HG03520 (cell line): Measurements from ENCODE around the gene SNX30.

Experiments
- ATAC-seq: cut with Tn5 transposase; IDR thresholded peaks from one replicate; pipeline ENCODE4 v1.9.1; 2021; ENCODE audit warnings: mild to moderate bottlenecking, moderate library complexity; ENCODE audit not compliant: unreplicated experiment

SNX30 gene

DNA sequence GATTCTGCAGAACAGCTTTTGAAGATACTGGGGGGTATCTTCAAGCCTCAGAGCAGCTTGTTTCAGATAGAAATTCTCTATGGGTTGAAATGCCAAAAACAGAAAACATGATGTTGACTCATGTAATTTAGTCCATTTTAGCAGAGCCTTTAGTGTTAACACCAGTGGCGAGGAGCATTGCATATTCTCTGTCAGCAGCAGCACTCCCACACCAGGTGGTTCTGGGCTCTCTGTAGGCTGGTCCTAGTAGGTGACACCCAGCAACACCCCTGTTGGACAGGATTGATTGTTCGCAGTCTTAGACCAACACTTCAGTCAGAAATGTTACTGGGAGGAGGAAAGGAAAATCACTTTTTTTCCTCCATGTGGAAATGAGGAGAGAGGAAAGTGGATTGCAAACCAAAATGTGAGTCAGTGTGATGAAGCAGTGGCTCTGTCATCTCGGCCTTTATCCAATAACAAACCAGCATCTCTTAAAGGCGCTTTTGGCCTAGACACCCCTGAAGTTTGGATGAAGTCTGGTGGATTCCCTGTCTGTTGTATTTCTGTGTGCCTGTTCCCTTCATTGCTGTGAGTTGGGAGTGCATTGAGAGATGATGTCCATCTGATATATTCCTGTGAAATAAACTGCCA, 123.3 kb downstream of the SNX30 start:
- ATAC-seq: no peak

DNA sequence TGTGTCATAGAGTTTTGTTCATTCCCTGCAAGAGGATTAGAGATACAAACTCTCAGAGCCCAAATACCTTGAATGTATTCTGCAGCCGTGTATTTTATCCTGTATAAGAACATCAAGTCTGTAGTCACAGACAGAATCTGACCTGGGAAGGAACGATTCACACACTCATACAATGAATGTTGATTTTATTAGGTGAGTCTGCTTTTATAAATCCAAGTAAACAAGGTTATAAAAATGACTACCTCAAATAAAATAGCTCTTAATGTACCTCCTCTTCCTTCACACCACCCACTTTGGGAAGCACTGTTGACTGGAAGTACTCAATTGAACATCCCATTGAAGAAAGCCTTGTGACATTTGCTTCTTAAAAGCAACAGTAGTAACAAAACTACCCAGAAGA, 128.2 kb downstream of the SNX30 start:
- ATAC-seq: no peak

DNA sequence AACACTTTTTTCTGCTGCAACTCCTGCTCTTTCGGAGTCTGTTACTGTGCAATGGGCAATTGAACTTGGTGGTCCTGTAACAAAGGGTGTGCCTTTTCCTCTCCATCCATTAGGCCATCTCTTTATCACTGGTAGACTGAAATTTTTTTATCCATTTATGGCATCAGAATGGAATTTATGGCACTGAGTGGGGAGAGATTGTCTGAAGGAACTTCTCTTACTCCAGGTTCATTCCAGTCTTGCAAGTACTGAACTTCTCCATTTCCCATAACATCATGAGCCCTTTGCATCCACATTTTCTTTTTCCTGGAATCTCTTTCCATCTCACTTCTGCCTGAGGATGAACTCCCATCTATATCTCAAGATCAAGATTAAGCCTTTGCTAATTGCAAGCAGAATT, 130.1 kb downstream of the SNX30 start:
- ATAC-seq: no peak

DNA sequence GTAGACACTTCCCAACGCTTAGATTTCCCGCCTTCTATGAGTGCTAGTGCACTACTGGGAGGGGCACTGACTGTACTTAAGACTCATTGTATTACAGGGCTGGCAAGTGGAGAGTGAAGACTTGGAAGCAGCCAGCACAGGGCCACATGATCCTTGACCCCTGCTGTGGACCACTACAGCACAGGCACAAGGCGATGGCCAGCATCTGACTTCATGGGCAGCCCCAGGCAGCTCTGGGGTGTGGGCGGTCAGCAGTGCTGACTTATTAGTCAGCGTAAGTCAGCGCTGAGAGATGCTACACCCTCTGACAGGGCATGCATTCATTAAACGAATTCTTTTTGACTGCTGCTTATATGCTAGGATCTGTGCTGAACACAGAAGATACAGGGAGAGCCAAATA, 130.8 kb downstream of the SNX30 start:
- ATAC-seq: no peak

DNA sequence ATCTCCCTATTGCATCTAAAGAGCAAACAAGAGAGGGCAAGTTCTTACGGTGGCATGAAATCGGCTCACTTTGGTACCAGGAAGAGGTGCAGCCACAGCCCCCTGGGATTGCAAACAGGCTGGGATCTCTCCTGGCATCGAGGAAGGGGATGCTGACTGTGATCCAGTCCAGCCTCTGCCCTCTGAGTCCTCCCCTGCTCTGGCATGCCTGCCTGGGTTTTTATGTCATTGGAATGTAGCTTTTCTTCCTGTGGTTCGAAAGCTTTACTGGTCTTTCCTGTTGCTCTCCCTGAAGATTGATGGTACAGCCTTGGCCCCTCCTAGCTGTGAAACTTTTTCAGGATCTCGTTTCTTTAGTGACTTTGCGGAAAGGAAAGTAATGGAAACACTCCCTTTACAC, 133.5 kb downstream of the SNX30 start:
- ATAC-seq: no peak

DNA sequence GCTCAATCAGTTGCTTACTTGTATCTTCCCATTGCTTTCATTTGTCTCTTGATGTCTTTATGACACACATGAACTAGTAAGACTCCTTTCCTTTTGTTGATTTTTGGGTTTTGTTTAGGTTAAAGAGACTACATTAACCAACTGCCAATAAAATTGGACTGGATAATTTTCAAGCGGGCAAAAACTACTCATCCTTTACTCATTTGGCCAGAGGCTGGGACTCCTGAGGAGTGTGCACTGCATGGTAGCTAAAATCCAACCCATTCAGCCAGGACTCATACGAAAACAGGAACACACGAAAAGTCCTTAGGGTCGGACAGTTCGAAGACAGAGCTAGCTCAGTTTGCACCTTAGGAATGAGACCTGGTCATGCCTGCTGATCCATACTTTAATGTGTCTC, 134.2 kb downstream of the SNX30 start:
- ATAC-seq: no peak

DNA sequence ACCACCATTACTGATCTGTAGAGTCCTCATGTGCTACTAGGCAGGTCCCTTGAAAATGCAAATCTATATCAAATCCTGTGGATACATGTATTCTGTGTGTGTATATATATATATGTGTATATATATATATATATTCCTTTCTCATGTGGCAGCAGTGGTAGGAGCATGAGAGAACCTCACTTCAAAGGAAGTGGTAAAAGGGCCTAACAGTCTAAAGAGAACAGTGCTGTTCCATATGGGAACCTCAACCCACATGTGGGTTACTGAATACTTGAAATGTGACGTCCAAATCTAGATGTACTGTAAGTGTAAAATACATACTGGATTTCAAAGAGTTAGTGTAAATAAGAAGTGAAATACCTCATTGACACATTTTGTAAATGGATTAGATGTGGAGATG, 134.8 kb downstream of the SNX30 start:
- ATAC-seq: no peak

DNA sequence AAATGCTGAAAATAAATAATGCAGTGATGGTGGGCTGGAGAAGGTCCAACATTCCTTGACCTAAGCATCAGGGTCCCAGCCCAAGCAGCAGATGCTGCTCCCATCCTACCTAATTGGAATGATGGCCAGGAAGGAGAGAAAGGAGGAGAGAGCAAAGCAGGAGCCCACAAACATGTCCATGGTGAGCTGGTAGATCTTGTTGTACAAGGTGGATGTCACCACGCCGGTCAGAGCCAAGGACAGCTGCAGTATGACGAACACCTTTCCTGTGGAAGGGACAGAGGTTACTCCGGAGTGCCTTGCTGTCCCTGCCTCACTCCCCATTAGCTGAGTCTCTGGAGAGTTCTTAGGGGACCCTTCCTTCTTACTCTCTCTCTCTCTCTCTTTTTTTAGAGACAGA, 135.8 kb downstream of the SNX30 start:
- ATAC-seq: no peak

DNA sequence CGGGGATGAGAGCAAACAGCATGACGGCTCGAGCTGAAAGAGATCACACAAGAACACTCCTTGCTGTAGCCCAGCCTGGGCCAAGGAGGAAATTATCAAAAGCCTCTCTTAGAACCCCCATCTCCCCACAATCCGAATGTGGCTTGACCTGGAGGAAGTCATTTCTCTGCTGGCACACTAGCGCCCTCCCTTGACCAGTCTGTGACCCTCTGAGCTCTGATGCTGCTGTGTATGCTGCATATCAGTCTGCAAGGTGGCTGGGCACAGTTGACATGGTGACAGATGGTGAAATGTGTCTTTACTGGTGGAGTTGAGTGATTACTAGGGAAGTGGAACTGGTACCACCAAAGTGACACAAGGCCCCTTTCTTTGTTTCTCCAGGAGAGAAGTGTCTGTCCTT, 136.8 kb downstream of the SNX30 start:
- ATAC-seq: no peak

DNA sequence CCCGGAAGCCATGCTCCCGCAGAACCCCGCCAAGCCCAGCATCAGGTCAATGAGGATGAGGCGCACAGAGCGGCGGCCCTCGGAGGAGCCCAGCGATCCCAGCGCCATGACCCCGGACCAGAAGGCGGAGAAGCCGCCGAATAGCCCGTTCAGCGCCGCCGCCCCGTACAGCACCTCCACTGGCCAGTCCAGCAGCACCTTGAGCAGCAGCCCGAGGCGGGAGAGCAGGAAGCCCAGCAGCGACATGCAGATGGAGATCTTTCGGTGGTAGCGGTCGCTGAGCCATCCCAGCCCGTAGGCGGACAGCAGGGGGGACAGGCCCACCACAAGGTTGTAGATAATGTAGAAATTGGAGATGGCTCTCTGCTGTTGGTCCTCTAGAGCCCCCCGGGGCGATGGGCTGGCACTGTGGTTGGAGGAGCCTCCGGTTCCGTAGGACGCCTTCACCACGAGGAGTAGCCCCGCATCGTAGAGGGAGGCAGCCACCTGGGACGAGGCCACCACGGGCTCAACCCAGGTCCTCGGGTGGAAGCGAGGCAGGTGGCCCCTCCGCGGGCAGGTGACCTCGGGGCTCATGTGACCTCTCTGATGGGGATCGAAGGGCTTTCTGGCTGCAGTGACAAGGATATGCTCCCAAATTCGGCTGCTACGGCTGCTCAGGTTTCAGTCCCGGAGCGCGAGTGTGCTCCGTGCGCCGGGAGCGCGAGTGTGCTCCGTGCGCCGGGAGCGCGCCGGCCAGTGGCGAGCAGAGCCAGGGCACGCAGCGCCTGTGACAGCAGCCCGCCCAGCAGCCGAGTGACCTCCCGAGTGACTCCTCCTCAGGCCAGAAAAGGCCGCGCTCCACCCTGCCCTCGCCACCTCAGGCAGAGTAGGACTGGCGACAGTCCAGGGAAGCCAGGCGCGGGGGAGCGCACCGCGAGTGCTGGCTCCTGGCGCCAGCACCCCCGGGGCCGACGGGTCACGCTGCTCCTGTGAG, 139.8 kb downstream of the SNX30 start, which contains the start of gene SLC46A2:
TSS of gene SLC46A2 (minus strand) at position 771 of the 976 bp plus-strand sequence. CDS start at position 576, 195 bp downstream.
- no peak for ATAC-seq

DNA sequence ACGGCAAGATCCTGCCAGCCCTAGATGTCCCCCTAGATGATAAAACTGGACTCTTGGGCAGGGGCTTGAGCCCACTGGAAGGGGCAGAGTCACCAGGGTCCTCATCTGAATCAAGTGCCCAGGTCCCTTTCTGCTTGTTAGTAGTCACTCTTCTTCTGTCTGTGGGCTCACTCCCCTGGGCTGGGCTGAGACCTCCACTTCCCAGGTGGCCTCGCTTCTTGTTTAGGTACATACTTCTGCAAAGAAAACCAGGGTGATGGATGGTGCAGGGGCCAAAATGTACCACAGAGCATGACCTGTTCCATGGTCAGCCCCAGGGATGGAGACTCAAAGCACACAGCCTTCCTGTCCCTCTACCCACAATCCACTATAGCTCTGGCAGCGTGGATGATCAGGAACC, 141.0 kb downstream of the SNX30 start:
- no peak for ATAC-seq

DNA sequence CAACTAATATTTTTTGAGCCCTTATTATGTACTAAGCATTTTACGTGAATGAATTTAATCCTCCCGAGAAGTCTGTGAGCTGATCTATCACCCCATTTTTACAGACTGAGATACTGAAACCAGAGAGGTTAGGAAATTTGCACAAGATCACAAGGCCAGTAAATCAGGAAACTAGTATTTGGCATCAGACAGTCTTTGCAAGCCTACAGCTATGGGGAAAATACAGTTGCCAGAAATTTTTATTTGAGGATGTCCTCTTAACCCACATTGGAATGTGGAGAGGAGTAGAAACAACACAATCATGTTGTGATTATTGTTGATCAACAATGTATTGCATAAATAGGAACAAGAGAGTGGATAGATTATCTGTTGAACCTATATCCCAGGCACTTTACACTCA, 142.4 kb downstream of the SNX30 start:
- ATAC-seq: no peak

DNA sequence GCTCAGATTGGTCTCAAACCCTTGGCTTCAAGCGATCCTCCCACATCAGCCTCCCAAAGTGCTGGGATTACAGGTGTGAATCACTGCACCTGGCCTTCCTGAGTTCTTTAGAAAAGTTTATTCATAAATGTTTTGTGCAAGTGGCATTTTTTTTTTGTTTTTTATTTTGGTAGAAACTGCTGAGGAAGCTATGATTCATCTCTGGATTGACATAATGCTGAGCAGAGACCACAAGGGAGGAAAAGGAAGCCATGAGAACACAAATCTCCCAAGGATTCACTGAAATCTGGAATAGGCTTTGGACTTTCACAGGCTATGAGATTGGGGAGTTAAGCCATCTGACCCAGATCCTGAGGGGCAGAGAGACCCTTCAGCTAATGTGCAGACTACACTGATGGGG, 143.5 kb downstream of the SNX30 start:
- no peak for ATAC-seq

DNA sequence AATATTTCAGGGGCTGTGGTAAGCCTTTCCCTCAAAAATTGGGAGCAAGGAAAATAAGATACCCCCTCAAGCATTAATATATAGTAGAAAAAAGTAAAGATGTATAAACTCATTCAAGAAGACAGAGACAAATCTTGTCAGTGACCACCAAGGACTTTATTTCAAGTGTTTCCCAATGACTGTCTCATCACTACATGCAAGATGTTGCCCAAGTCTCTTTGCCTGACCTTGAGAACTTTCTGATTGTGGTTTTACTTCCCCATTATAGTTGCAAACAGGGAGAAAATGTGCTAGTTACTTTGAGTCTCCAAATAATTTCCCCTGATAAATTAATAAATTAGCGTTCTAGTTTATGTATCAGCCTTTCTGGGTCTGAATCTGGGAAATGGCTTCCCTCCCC, 144.1 kb downstream of the SNX30 start:
- no peak for ATAC-seq

DNA sequence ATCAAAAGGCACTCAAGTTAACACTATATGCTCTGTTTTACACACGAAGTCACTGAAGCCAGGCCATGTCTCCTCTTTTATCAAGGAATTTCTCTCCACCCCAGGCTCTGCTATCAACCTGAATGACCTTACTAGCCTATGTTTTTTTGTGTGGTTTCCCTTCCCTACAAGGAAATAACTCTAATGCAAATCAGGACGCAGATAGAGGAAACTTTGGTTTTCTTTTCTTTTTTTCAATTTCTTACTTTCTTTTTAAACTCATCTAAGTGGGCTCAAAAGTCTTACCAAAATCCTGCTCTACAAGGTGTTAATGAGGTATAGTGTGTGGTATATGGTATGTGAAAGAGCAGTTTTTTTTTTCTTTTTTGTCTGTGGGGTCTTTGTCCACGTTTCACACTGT, 145.6 kb downstream of the SNX30 start:
- ATAC-seq: no peak

DNA sequence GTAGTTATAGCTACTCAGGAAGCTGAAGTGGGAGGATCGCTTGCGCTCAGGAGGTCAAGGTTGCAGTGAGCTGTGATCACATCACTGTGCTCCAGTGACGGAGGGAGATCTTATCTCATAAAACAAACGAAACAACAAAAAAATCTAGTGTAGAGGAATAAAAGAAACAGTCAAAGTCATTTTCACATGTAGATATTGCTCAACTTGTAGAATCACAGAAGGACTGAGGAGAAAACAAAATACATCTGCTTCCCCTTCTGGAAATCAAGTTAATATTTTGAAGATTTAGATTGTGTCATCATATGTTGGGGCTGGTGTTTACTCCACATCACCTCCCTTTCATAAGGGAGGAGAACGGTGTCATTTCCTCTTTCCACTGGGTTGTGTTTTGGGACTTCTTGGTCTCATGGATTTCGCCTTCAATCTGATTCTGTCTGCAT, 148.3 kb downstream of the SNX30 start:
- no peak for ATAC-seq

DNA sequence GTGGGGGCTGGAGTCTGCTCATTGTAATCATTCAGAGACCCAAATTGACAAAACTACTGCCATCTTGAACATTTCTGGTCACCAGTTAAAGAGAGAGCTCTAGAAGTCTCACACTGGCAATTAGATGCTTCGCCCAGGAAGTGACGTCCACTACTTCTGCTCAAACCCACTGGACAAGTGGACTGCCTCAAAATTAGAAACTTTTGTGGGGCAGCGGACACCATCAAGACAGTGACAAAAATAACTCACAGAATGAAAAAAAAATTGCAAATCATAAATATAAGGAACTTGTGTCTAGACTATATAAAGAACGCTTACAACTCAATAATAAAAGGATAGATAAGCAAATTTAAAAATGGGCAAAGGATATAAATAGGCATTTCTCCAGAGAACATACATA, 149.9 kb downstream of the SNX30 start:
- no peak for ATAC-seq

DNA sequence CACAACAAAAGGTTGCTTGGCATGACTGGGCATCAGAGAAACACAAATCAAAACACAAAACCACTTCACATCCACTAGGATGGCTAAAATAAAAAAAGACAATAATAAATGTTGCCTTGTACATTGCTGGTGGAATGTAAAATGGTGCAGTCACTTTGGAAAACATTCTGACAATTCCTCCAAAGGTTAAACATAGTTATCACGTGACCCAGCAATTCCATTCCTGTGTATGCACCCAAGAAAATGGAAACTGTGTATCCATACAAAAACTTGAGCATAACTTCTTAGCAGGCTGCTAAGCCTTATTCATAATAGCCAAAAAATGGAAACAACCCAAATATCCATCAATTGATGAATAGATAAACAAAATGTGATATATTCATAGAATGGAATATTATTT, 150.3 kb downstream of the SNX30 start:
- no peak for ATAC-seq

DNA sequence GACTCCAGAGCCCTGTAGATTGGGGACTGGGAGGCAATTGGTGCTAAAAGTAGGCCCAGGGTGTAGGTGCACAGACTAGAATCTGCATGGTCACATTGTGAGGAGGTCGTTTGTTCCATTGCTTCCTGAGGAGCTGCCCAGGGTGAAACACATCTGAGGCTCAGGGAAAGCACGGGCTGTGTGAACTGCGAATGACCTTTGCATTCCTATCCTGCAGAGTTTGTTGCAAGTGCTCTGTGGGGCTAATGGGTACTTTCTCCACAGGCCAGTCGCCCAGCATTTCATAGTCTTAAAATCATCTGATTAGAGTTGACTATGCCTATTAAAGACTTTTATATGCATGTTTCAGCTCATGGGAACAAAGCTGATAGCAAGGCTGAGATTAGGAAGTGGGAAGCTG, 154.5 kb downstream of the SNX30 start:
- ATAC-seq: no peak

DNA sequence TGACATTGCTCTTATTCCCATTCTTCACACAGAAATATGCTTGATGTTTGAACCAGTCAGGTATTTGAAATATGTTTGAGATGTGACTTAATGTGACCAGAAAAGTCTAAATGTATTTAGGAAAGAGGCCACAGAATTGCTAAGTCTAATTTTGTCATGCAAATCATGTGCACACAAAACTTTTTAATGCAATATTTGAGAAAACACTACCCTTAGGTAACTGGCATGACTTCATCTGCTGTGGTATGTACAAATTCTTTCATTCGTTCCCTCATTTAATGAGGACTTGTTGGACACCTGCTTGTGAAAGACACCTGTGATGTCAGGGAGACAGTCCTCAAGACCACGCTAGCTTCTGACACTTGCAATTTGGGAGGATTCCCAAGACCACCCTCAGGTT, 161.2 kb downstream of the SNX30 start:
- ATAC-seq: no peak

DNA sequence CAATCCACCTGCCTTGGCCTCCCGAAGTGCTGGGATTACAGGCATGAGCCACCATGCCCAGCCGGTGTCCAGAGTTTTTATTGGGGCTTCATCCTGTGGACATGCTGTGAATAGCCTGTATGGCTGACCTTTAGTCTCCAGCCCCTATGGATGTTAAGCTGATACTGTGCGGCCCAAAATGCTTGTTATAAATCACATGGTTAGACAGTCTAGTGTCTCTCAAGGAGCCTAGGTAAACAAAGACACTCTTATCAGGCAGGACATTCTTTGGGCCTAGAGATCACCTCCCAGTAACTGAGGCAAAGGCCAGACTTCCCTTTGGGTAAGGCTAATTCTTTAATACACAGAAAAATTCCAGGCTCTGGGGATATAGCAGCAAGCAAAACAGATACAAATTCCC, 162.1 kb downstream of the SNX30 start:
- no peak for ATAC-seq

DNA sequence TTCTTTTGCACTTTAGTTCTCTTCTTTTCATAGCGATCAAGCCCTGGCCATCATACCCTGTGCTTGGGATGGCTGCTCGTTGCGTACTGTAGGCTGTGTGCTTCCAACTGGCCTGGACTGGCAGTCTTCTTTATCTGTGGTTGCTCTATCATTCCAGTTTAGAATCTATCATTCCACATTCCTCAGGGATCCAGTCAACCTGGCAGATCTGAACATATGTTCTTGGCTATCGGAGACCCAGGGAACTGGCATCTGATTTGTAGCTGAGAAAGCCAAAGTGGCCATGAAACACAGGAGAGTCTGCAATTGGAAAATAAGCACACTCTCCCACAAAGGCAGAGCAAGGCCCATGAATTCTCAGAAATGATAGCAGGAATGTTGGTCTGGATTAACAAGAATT, 162.8 kb downstream of the SNX30 start:
- ATAC-seq: no peak
